ENCODE results near the gene DSG3. TPM values are rescaled to one million over a fixed set of nuclear protein-coding genes. Genes with fewer than 3 reads are reported as not detected.

Gene DSG3
- total RNA-seq, 1 donor from 2014 or later = not detected

DNA sequence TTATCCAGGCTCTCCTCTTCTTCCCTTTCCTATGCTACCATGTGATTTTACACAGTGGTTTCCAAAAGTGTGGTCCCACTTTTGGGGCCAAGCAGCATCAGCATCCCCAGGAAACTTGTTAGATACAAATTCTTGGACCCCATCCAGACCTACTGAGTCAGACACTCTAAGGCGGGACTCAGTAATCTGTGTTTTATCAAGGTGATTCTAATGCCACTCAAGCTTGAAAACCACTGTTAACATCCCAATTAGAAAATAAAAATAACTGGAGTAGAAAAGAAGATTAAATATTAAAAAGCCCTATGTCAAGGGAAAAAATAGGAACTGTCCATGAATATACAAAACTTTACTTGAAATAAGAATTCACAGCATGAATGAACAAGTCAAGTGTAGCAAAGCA lies 61.2 kb downstream of the DSG3 start:
- no peak for DNase-seq (ENCODE audit: low spot score)
- intact Hi-C loops (cut with DNase I) = loop anchor here (10.0 kb wide), 1 partner anchor 234 kb away; no protein-coding TSS in a partner anchor

DNA sequence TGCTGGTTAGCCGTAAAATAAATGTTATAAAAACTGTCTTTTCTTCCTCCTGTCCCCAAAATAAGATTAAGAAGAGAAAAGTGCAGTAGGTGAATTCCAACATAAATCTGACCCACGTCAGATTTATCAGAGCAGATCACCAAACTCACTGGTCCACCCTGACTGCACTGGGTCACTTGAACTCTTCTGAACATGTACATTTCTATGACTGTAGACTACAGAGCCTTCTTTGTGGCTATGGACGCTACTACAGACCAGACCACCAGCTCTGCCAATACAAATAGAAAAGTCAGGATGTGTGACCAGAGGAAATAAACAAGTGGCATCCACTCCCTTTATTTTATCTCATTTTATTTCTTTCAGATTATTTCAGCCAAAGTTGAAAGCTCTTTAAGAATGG lies 62.0 kb downstream of the DSG3 start:
- intact Hi-C loops (cut with DNase I) = loop anchor here (10.0 kb wide), 1 partner anchor 235 kb away; no protein-coding TSS in a partner anchor
- no peak for DNase-seq (ENCODE audit: low spot score)

DNA sequence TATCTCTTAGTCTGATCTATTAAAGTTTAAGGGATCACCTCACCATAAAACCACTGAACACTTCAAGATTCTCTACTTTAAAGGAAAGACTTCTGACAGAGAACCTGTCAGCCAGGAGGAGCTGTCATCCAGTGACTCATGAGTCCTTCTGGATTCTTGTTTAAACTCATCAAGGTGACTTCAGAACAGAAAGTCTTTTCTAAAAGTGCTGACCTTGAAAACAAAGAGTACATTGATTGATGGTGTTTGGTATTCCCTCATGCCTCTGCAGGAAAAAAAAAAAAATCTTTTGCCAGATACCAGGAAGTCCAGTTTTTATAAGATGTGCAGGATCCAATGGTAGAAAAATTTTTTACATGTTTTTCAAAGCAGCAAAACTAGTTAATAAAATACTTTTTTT lies 62.8 kb downstream of the DSG3 start:
- intact Hi-C loops (cut with DNase I) = no loop called here
- no peak for DNase-seq (ENCODE audit: low spot score)

- intact Hi-C loops (cut with DNase I) = no loop called here
- DNase-seq (ENCODE audit: low spot score) = no peak
Measured at GRCh38 chr18:31511098-31511497, 63.6 kb downstream of the DSG3 start.

- intact Hi-C loops (cut with DNase I) = no loop called here
- DNase-seq (ENCODE audit: low spot score) = no peak
Measured at GRCh38 chr18:31512203-31512764, 64.7 kb downstream of the DSG3 start.

DNA sequence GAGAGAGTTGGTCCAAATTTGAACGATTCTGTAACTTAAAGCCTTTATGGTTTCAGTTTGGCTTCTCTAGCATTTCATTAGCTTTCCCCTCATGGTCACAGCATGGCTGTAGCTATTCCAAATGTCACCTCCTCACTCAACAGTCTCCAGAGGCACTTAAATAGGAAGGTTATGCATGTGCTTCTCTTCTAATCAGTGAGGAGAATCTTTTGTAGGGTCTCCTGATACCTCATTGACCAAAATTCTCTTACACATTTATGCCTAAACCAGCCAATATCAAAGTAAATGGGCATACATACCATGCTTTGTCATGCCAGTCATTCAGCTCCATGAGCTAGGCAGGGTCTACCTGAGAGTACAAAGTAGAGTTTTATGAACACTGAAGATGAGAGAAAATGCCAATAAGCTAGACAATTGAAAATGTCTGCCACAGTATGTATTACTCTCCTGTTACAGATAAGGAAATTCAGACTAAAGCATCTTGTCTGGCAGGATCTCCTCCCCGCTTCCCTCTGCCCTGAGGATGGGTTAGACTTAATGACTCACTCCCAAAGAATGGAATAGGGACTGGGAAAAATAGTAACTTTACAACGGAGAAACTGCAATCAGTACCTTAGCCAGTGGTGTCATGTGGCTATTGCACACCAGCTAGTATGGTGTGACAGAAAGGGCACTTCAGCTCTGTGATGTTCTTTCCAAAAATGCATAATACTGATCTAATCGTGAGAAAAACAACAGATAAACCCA lies 65.8 kb downstream of the DSG3 start:
- no peak for DNase-seq (ENCODE audit: low spot score)
- intact Hi-C loops (cut with DNase I) = no loop called here

- intact Hi-C loops (cut with DNase I) = no loop called here
Measured at GRCh38 chr18:31516437-31516836, 68.9 kb downstream of the DSG3 start.

GRCh38 chr18:31526374-31526773 lies 78.8 kb downstream of the DSG3 start:
- no peak for DNase-seq (ENCODE audit: low spot score)
- intact Hi-C loops (cut with DNase I) = no loop called here

More at GRCh38 chr18:31516437-31516836, 68.9 kb downstream of the DSG3 start:
- DNase-seq (ENCODE audit: low spot score) = no peak

Other genes with a start within 250 kb of the DSG3 start
- 0.89 TPM for gene DSG1, start 129.6 kb upstream of the DSG3 start, total RNA-seq
- gene DSG4, start 71.0 kb upstream of the DSG3 start, total RNA-seq = not detected
- 34.4 TPM for gene DSG2, start 50.4 kb downstream of the DSG3 start, total RNA-seq
- not detected for gene TTR, start 144.1 kb downstream of the DSG3 start, total RNA-seq
- gene B4GALT6, start 236.8 kb downstream of the DSG3 start, total RNA-seq = 5.3 TPM

Data from cardiac septum (tissue), 1 donor.